ENCODE results near the gene FAM186B.

- TF ChIP-seq POLR2A (IDR thresholded peaks at IDR 0.05): no peak
- no peak for TF ChIP-seq CTCF (IDR thresholded peaks at IDR 0.05)
Measured at GRCh38 chr12:49550693-49551252, 54.7 kb downstream of the FAM186B start.

Measured in right lobe of liver (tissue), 4 donors.